ENCODE data around the gene KRTAP12-1.
"Not testable (repeated sequence)": the region's sequence is repeated elsewhere in the genome, so short reads cannot be mapped to it uniquely, and the experiment has no call there.

KRTAP12-1 gene

GRCh38 chr21:44694776-44695175 lies 12.8 kb upstream of the KRTAP12-1 start:
- H3K27me3 ChIP-seq (ENCODE audit: control insufficient read depth, insufficient read depth, low read length) = no peaks in the 10 kb centered on the region
- H3K9me3 ChIP-seq (ENCODE audit: control insufficient read depth, low read depth, low read length) = peaks cover 12% of the 10 kb centered on the region
- no peak overlapping the region for H3K4me3 ChIP-seq (ENCODE audit: low read length)
- H3K9ac ChIP-seq (ENCODE audit: low read length) = no peak overlapping the region
- H3K36me3 ChIP-seq (ENCODE audit: control insufficient read depth, low read depth, low read length) = no peaks in the 10 kb centered on the region
- H3K4me1 ChIP-seq (ENCODE audit: control insufficient read depth, low read depth, low read length) = peaks cover 11% of the 10 kb centered on the region
- no peak overlapping the region for H3K27ac ChIP-seq (ENCODE audit: low read length)

GRCh38 chr21:44692798-44693512 lies 11.0 kb upstream of the KRTAP12-1 start:
- H3K27ac ChIP-seq (ENCODE audit: low read length) = no peak overlapping the region
- no peaks in the 10 kb centered on the region for H3K27me3 ChIP-seq (ENCODE audit: control insufficient read depth, insufficient read depth, low read length)
- no peaks in the 10 kb centered on the region for H3K36me3 ChIP-seq (ENCODE audit: control insufficient read depth, low read depth, low read length)
- H3K4me1 ChIP-seq (ENCODE audit: control insufficient read depth, low read depth, low read length) = peaks cover 5% of the 10 kb centered on the region
- peaks cover 12% of the 10 kb centered on the region for H3K9me3 ChIP-seq (ENCODE audit: control insufficient read depth, low read depth, low read length)
- no peak overlapping the region for H3K9ac ChIP-seq (ENCODE audit: low read length)
- H3K4me3 ChIP-seq (ENCODE audit: low read length) = no peak overlapping the region

- Histone ChIP-seq H3K4me3 (ENCODE audit: low read length) (no peak overlapping the region), H3K9ac (ENCODE audit: low read length) (no peak overlapping the region), H3K4me1 (ENCODE audit: control insufficient read depth, low read depth, low read length) (peaks cover 5% of the 10 kb centered on the region), H3K27ac (ENCODE audit: low read length) (no peak overlapping the region), H3K9me3 (ENCODE audit: control insufficient read depth, low read depth, low read length) (peaks cover 12% of the 10 kb centered on the region), H3K36me3 (ENCODE audit: control insufficient read depth, low read depth, low read length) (no peaks in the 10 kb centered on the region), H3K27me3 (ENCODE audit: control insufficient read depth, insufficient read depth, low read length) (no peaks in the 10 kb centered on the region)
Observed at GRCh38 chr21:44691686-44692085, 9.7 kb upstream of the KRTAP12-1 start.

- not testable (repeated sequence) for H3K27ac ChIP-seq (ENCODE audit: low read length); H3K4me3 ChIP-seq (ENCODE audit: low read length); H3K36me3 ChIP-seq (ENCODE audit: control insufficient read depth, low read depth, low read length); H3K27me3 ChIP-seq (ENCODE audit: control insufficient read depth, insufficient read depth, low read length); H3K9ac ChIP-seq (ENCODE audit: low read length)
- Histone ChIP-seq H3K9me3 (ENCODE audit: control insufficient read depth, low read depth, low read length) (peaks cover 12% of the 10 kb centered on the region), H3K4me1 (ENCODE audit: control insufficient read depth, low read depth, low read length) (peaks cover 13% of the 10 kb centered on the region)
Observed at GRCh38 chr21:44689740-44690139, 7.8 kb upstream of the KRTAP12-1 start.

DNA sequence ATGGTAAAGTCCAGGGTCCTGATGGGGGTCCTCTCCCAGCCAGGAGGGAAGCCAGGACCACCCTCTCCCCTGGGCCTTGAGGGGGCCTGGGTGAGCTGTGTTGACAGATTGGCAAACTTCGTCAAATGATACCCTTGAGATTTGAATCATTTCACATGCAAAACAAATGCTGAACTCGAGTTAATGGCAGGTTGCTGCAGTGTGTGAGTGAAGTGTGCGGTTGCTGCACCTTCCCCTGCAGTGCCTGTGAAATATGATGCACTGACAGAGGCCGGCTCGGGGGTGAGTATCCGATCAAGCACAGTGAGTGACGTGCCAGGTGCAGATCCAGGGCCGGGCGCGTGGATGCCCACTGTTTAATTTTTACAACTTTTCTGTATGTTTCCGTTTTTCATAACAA lies 5.7 kb upstream of the KRTAP12-1 start:
- no peak overlapping the region for H3K27ac ChIP-seq (ENCODE audit: low read length)
- no peaks in the 10 kb centered on the region for H3K27me3 ChIP-seq (ENCODE audit: control insufficient read depth, insufficient read depth, low read length)
- peaks cover 4% of the 10 kb centered on the region for H3K9me3 ChIP-seq (ENCODE audit: control insufficient read depth, low read depth, low read length)
- peaks cover 13% of the 10 kb centered on the region for H3K4me1 ChIP-seq (ENCODE audit: control insufficient read depth, low read depth, low read length)
- H3K4me3 ChIP-seq (ENCODE audit: low read length) = no peak overlapping the region
- H3K36me3 ChIP-seq (ENCODE audit: control insufficient read depth, low read depth, low read length) = no peaks in the 10 kb centered on the region
- H3K9ac ChIP-seq (ENCODE audit: low read length) = no peak overlapping the region

DNA sequence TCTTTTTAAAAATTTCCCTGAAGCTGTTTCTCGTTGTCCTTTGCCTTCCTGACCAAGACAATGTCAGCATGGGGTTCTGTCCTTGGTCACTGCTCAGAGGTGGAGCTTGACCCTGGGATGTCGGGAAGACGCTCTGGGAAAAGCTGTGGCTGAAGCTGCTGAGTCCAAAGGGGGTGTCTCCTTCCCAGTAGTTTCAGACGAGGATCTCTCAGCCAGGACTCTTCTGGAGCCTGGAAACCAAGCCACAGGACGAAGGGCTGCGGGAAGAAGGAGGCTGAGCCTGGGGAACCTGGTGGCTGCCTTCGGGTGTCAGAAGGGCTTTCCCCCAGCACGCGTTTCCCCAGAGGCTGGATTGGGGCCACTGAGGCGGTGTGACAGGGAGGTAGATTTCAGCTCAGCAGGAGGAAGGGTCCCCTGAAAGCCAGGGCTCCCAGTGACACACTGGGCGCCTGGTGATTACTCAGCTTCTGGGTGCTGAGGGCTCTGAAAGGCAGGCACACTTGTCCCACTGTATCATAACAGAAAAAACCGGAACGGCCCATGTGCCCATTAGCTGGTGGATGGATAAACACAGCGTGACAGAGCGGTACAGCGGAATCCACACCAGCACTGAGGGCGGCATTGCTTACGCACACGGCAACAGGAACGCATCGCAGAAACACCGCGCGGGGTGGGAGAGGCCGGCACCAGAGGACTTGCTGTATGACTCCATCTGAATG lies 5.0 kb upstream of the KRTAP12-1 start:
- no peaks in the 10 kb centered on the region for H3K9me3 ChIP-seq (ENCODE audit: control insufficient read depth, low read depth, low read length)
- no peaks in the 10 kb centered on the region for H3K27me3 ChIP-seq (ENCODE audit: control insufficient read depth, insufficient read depth, low read length)
- H3K27ac ChIP-seq (ENCODE audit: low read length) = no peak overlapping the region

DNA sequence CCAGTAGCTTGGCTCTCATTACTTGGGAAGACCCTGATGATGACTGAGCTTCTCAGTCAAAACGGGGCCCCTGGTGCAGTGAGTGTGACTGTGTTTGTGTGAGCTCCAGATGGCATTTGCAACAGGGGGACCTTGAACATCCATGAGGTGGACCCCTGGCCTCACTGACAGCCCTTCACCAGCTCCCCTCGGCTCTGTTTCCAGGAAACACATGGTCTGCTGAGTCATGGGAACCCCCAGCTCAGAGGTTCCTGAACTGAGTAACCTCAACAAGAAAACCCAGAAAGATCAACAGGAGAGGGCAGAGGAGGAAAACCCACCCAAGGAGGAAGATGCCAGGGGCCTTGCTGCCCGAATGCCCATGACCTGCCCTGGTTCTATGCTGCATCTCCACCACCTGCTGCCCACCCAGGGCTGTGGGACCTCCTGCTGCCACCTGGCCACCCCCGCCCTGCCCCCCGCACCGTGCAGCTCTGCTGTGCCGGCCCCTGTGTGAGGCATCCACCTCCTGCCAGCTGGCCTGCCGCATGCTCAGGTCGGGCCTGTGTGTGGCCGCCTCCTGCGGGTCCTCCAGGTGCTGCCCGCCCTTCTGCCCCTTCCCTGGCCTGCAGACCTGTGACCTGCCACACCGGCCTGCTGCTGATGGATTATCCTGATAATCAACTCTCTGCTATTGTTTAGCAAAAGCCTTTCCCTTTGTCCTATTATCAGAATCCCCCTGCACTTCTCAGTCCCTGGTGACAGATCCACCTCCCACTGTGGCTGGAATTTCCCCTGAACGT lies 4.2 kb upstream of the KRTAP12-1 start:
- no peaks in the 10 kb centered on the region for H3K27me3 ChIP-seq (ENCODE audit: control insufficient read depth, insufficient read depth, low read length)
- no peak overlapping the region for H3K27ac ChIP-seq (ENCODE audit: low read length)
- H3K4me3 ChIP-seq (ENCODE audit: low read length) = no peak overlapping the region
- H3K9ac ChIP-seq (ENCODE audit: low read length) = no peak overlapping the region
- no peaks in the 10 kb centered on the region for H3K9me3 ChIP-seq (ENCODE audit: control insufficient read depth, low read depth, low read length)
- no peaks in the 10 kb centered on the region for H3K36me3 ChIP-seq (ENCODE audit: control insufficient read depth, low read depth, low read length)
- peaks cover 13% of the 10 kb centered on the region for H3K4me1 ChIP-seq (ENCODE audit: control insufficient read depth, low read depth, low read length)

More for the DNA sequence above, 5.0 kb upstream of the KRTAP12-1 start:
- Histone ChIP-seq H3K9ac (ENCODE audit: low read length) (no peak overlapping the region), H3K4me1 (ENCODE audit: control insufficient read depth, low read depth, low read length) (peaks cover 13% of the 10 kb centered on the region), H3K4me3 (ENCODE audit: low read length) (no peak overlapping the region), H3K36me3 (ENCODE audit: control insufficient read depth, low read depth, low read length) (no peaks in the 10 kb centered on the region)

DNA sequence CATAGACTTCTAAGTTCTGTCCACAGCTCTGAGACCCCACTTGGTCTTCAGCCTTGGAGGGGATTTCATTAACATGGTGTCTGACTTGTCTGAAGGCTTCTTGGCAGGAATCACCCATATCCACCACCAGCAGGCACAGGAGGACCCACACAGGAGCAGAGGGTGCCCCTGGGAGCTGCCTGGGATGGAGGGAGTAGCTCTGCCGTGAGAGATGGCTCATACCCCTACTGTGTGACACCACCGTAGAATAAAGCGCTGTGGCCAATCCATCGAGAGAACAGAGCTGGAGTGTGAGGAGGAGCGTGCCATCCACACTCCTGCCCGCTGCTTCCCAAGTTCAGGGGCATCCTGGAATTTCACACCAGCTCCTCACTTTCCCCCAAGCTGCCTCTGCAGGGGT lies 3.1 kb upstream of the KRTAP12-1 start:
- H3K27me3 ChIP-seq (ENCODE audit: control insufficient read depth, insufficient read depth, low read length); H3K36me3 ChIP-seq (ENCODE audit: control insufficient read depth, low read depth, low read length); H3K9me3 ChIP-seq (ENCODE audit: control insufficient read depth, low read depth, low read length); H3K4me3 ChIP-seq (ENCODE audit: low read length); H3K27ac ChIP-seq (ENCODE audit: low read length); H3K9ac ChIP-seq (ENCODE audit: low read length): not testable (repeated sequence)
- H3K4me1 ChIP-seq (ENCODE audit: control insufficient read depth, low read depth, low read length) = peaks cover 13% of the 10 kb centered on the region

DNA sequence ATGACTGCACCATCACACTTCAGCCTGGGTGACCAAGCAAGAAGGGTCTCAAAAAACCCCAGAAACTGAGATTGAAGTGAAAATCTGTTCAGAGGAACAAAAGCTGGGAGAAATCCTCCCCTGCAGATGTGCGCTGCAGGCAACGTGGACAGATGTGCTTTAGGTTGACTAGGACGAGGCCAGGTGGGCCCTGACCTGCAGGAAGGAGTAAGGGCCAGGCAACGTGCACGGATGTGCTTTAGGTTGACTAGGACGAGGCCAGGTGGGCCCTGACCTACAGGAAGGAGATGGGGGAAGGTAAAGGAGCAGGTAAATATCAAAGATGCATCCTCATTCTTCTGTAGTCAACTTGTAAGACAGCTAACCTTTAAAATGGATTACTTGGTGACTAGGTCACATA lies 2.5 kb upstream of the KRTAP12-1 start:
- no peak overlapping the region for H3K27ac ChIP-seq (ENCODE audit: low read length)
- H3K27me3 ChIP-seq (ENCODE audit: control insufficient read depth, insufficient read depth, low read length) = no peaks in the 10 kb centered on the region
- no peaks in the 10 kb centered on the region for H3K36me3 ChIP-seq (ENCODE audit: control insufficient read depth, low read depth, low read length)
- H3K4me3 ChIP-seq (ENCODE audit: low read length) = no peak overlapping the region
- H3K4me1 ChIP-seq (ENCODE audit: control insufficient read depth, low read depth, low read length) = peaks cover 13% of the 10 kb centered on the region
- H3K9me3 ChIP-seq (ENCODE audit: control insufficient read depth, low read depth, low read length) = no peaks in the 10 kb centered on the region
- no peak overlapping the region for H3K9ac ChIP-seq (ENCODE audit: low read length)

GRCh38 chr21:44684077-44684476 lies 2.1 kb upstream of the KRTAP12-1 start:
- H3K4me3 ChIP-seq (ENCODE audit: low read length) = no peak overlapping the region
- H3K9me3 ChIP-seq (ENCODE audit: control insufficient read depth, low read depth, low read length) = no peaks in the 10 kb centered on the region
- no peaks in the 10 kb centered on the region for H3K36me3 ChIP-seq (ENCODE audit: control insufficient read depth, low read depth, low read length)
- H3K27me3 ChIP-seq (ENCODE audit: control insufficient read depth, insufficient read depth, low read length) = no peaks in the 10 kb centered on the region
- peaks cover 13% of the 10 kb centered on the region for H3K4me1 ChIP-seq (ENCODE audit: control insufficient read depth, low read depth, low read length)
- no peak overlapping the region for H3K27ac ChIP-seq (ENCODE audit: low read length)
- H3K9ac ChIP-seq (ENCODE audit: low read length) = no peak overlapping the region

DNA sequence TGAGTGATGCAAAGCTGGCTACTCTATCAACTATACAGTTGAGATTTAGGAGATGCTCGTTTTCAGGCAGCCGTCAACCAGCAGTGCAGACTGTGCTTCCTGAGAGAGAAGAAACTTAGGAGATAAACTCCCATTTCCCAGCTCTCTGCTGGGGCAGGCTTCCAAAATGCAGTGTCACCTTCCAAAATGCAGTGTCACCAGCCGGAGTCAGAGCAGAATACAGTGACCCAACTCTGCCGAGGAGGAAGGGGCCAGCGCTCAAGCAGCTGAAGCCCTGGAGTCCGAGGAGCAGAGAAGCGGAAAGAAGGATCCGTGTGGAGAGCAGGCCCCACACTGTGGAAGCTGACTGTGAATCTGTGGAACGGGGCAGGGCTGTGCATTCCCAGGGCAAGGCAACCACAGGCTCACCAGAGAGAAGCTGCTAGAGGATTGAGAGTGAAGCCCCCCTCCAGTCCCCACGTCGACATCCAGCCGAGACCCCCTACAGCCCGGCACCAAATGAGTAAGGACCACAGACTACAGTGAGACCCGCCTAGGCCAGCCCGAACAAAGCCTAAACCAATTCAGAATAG lies 703 bp upstream of the KRTAP12-1 start:
- H3K36me3 ChIP-seq (ENCODE audit: control insufficient read depth, low read depth, low read length) = no peaks in the 10 kb centered on the region
- peaks cover 13% of the 10 kb centered on the region for H3K4me1 ChIP-seq (ENCODE audit: control insufficient read depth, low read depth, low read length)
- H3K9me3 ChIP-seq (ENCODE audit: control insufficient read depth, low read depth, low read length) = no peaks in the 10 kb centered on the region
- H3K9ac ChIP-seq (ENCODE audit: low read length) = no peak overlapping the region
- no peaks in the 10 kb centered on the region for H3K27me3 ChIP-seq (ENCODE audit: control insufficient read depth, insufficient read depth, low read length)
- H3K4me3 ChIP-seq (ENCODE audit: low read length) = no peak overlapping the region
- H3K27ac ChIP-seq (ENCODE audit: low read length) = no peak overlapping the region

All from iPS-18a (cell line).